ENCODE results near the gene FCHSD2.

FCHSD2 gene

GRCh38 chr11:73164803-73165540, 22.9 kb upstream of the FCHSD2 start:
- H3K4me1 Mint-ChIP-seq: peaks cover 27% of the 10 kb centered on the region
- no peak for TF ChIP-seq CTCF (IDR thresholded peaks at IDR 0.05)
- no peak overlapping the region for H3K27ac Mint-ChIP-seq
- DNase-seq: no peak
- H3K36me3 Mint-ChIP-seq (ENCODE audit: low read depth): no peaks in the 10 kb centered on the region
- no peaks in the 10 kb centered on the region for H3K9me3 Mint-ChIP-seq
- H3K4me3 Mint-ChIP-seq: no peak overlapping the region
- H3K27me3 Mint-ChIP-seq (ENCODE audit: low read depth, poor library complexity): peaks cover 13% of the 10 kb centered on the region

- no peaks in the 10 kb centered on the region for H3K36me3 Mint-ChIP-seq (ENCODE audit: low read depth)
- H3K4me3 Mint-ChIP-seq: no peak overlapping the region
- peaks cover 22% of the 10 kb centered on the region for H3K4me1 Mint-ChIP-seq
- H3K9me3 Mint-ChIP-seq: no peaks in the 10 kb centered on the region
- H3K27ac Mint-ChIP-seq: no peak overlapping the region
- DNase-seq: no peak
- H3K27me3 Mint-ChIP-seq (ENCODE audit: low read depth, poor library complexity): peaks cover 8% of the 10 kb centered on the region
- TF ChIP-seq CTCF (IDR thresholded peaks at IDR 0.05): no peak
Measured at GRCh38 chr11:73163638-73164174, 21.6 kb upstream of the FCHSD2 start.

GRCh38 chr11:73162196-73162740, 20.1 kb upstream of the FCHSD2 start:
- Mint-ChIP-seq H3K4me3 (no peak overlapping the region), H3K9me3 (no peaks in the 10 kb centered on the region), H3K27ac (no peak overlapping the region), H3K36me3 (ENCODE audit: low read depth) (no peaks in the 10 kb centered on the region), H3K27me3 (ENCODE audit: low read depth, poor library complexity) (peaks cover 3% of the 10 kb centered on the region), H3K4me1 (peaks cover 28% of the 10 kb centered on the region)
- no peak for DNase-seq
- TF ChIP-seq CTCF (IDR thresholded peaks at IDR 0.05): no peak

- TF ChIP-seq CTCF (IDR thresholded peaks at IDR 0.05): no peak
- no peak overlapping the region for H3K4me3 Mint-ChIP-seq
- peaks cover 40% of the 10 kb centered on the region for H3K4me1 Mint-ChIP-seq
- H3K9me3 Mint-ChIP-seq: no peaks in the 10 kb centered on the region
- no peaks in the 10 kb centered on the region for H3K36me3 Mint-ChIP-seq (ENCODE audit: low read depth)
- H3K27me3 Mint-ChIP-seq (ENCODE audit: low read depth, poor library complexity): peaks cover 10% of the 10 kb centered on the region
- no peak overlapping the region for H3K27ac Mint-ChIP-seq
- DNase-seq: no peak
Measured at GRCh38 chr11:73160005-73160760, 18.1 kb upstream of the FCHSD2 start.

GRCh38 chr11:73159297-73159696, 17.2 kb upstream of the FCHSD2 start:
- Mint-ChIP-seq H3K9me3 (no peaks in the 10 kb centered on the region), H3K27me3 (ENCODE audit: low read depth, poor library complexity) (peaks cover 8% of the 10 kb centered on the region), H3K36me3 (ENCODE audit: low read depth) (no peaks in the 10 kb centered on the region), H3K27ac (no peak overlapping the region), H3K4me1 (peaks cover 36% of the 10 kb centered on the region), H3K4me3 (no peak overlapping the region)
- DNase-seq: no peak
- no peak for TF ChIP-seq CTCF (IDR thresholded peaks at IDR 0.05)

Measured in nephron progenitor cell (in vitro differentiated cells).